Skeletal muscle cell (primary cell): ENCODE results near the gene STAP2.
"Not testable (repeated sequence)": the region's sequence is repeated elsewhere in the genome, so short reads cannot be mapped to it uniquely, and the experiment has no call there.

Experiments
- DNase-seq: peaks from one replicate; pipeline ENCODE4 v3.0.0-alpha.2; 2010; ENCODE audit warnings: low read depth
- H3K4me3 ChIP-seq: 2 replicates; pipeline ENCODE4 v1.5.1; 2011; ENCODE audit warnings: low read depth, mild to moderate bottlenecking, control low read depth, low read length, moderate library complexity

The STAP2 gene

DNA sequence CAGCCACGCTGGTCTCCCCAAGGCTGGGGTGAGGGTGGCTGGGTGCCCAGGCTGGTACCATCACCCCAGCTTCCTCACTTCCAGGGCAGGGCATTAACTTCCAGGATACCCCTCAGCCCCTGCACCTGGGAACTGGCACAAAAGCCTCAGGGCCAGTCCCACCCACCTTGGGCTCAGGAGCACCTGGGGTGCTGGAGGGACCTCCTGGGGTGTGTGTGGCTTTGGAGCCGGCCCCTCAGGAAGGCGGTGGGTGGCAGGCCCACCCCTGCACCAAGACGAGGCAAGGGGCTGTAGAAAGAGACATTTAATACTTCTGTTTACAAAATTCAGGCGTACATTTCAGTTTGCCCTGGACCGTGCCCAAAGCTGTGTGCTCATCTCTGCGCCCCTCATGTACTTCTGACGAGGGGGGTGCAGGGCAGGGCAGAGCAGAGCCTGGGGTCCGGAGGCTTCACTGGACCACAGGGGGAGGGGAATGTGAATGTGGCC, 21.5 kb upstream of the STAP2 start:
- DNase-seq: no peak
- H3K4me3 ChIP-seq: no peak overlapping the region

DNA sequence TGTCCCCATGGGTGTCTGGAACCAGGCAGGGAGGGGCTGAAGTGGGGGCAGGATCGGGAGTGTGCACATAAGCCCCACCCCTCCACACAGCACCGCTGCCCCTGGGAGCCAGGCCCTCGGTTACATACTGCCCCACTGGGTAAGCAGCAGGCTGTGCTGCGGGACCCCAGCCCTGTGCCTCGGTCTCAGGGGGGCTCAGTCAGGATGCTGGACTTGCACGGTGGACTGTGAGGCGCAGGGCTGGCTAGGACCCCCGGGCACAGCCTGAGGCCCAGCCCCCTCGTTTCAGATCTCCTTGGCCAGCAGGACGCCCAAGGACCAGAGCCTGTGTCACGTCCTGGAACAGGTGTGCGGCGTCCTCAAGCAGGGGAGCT, 21.0 kb upstream of the STAP2 start:
- no peak overlapping the region for H3K4me3 ChIP-seq
- no peak for DNase-seq

DNA sequence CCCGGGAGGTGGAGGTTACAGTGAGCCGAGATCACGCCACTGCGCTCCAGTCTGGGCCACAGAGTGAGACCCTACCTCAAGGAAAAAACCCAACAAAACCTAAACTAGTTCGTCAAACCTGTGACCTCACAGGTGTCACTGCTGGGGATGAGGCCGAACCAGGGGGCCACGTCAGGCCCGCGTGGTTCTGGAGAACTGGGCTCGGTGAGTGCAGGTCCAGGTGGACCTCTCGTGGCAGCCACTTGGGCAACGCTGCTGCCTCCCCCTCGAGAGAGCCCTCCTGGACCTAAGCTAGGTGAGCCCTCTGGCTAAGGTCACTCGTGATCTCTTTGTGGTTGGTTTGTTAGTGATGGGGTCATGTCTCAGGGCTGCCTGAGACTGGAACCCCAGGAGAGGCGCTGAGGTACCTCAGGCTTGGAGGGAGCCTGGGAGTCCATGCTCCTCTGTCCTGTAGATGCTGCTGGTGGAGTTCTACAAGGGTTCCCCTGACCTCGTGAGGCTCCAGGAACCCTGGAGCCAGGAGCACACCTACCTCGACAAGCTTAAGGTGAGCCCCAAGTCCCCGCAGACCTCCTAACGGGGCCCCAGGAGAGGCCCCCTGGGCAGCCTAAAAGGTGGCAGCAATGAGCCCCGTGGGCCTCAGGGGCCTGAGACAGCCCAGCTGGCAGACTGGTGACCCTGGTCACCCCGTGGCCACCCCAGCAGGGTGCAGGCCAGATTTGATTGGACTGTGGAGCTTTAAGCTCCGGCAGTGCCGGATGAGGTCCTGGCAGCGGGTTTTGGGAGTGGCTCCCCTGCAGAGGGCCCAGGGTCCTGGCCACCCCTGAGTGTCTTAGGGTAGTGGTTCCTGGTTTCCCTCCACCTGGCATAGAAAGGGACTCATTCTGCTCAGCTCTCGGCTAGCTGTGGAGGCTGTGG, 20.3 kb upstream of the STAP2 start:
- no peak for DNase-seq
- H3K4me3 ChIP-seq: no peak overlapping the region

DNA sequence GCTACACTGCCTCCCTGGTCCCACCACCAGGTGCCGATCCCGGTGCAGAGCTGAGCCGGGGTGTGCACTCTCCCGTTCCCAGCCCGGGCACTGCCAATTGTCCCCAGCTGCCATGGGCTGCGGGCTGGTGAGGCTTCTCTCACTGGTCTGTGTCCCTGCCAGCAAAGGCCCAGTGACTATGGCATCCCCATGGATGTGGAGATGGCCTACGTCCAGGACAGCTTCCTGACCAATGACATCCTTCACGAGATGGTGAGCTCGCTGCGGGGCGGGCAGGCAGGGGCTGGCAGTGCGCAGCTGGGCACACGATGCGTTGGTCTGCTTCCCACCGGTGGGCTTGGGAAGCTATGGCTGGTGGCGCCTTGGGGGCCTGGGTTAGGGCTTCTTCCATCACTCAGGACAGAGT, 19.3 kb upstream of the STAP2 start:
- no peak overlapping the region for H3K4me3 ChIP-seq
- DNase-seq: no peak

DNA sequence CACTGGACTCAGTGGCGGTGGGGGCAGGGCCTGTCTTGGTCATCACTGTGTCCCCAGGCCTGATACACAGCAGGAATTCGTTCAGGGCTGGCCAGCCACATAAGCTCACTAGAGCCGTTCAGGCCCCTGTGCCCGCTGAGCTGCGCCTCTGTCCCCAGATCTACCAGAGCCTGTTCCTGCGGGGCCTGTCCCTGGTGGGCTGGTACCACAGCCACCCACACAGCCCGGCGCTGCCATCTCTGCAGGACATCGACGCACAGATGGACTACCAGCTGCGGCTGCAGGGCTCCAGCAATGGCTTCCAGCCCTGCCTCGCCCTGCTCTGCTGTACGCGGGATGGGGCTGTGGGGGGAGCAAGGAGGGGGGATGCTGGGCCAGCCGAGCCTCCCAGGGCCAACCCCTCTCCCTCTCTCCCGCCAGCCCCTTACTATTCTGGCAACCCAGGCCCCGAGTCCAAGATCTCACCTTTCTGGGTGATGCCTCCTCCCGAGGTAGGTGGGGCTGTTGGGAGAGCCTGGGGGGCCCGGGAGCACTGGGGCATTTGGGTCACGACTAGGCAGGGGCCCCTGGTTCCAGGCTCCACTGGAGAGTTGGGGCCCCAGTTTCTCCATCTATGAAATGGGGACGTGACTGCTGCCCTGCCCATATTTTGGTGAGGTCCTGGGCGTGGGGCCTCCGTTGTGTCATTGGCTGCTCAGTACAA, 18.6 kb upstream of the STAP2 start:
- H3K4me3 ChIP-seq: no peak overlapping the region
- no peak for DNase-seq

DNA sequence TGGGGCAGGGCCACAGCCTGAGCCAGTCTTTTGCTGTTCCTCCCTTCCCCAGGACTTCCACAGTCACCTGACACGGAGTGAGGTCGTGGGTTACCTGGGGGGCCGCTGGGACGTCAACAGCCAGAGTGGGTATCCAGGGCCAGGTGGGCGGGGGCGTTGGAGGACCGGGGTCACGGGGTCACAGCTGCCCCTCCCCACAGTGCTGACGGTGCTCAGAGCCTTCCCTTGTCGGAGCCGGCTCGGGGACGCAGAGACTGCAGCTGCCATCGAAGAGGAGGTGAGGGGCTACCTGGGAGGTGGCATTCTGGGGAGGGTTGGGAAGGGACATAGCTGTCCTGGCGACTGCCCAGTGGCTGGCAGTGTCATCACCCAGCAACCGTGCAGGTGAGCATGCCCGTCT, 16.3 kb upstream of the STAP2 start:
- no peak overlapping the region for H3K4me3 ChIP-seq
- DNase-seq: no peak

DNA sequence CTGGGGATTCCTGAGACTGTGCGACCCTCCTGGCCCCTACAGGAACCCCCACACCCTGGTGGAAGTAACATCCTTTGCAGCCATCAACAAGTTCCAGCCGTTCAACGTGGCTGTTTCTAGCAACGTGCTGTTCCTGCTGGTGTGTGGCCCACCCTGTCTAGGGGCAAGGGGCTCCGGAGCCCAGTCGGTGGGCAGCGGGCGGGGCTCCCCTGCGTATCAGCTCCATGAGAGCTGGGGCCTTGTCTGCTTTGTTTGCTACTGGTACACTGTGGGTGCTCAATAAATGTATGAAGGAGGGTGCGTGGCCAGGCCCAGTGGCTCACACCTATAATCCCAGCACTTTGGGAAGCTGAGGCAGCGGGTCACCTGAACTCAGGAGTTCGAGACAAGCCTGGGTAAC, 15.7 kb upstream of the STAP2 start:
- DNase-seq: no peak
- H3K4me3 ChIP-seq: no peak overlapping the region

DNA sequence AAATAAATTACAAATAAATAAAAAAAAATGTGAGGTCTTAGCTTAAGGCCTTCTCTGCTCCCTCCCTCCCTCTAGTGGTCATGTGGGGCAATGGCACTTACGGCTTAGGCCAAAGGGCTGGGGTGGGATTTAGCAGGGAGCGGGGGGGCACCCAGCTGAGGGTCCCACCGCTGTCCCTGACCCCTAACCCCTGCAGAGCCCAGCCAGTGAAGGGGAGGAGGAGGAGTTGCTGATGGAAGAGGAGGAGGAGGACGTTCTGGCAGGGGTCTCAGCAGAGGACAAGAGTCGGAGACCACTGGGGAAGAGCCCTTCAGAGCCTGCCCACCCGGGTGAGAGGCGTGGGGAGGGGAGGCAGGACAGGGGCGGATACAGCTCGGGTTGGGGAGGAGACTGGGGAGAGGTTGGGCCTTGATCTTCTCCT, 14.1 kb upstream of the STAP2 start:
- no peak overlapping the region for H3K4me3 ChIP-seq
- DNase-seq: no peak

DNA sequence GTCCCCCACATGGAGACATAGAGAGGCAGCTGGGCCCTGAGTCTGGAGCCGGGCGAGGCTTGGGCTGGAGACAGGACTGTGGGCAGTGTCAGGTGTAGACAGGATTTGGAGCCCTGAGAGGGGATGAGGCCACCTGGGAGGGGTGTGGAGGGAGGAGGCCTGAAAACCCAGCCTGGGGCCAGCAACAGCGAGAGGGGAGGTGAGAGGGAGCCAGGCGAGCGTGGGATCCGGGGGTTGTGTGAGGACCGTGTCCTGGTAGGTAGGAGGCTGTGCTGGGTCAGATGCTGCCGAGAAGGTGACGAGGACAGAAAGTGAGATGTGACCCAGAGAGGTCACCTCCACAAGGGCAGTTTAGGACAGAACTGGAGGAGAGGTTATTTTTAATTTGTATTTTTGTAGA, 12.1 kb upstream of the STAP2 start:
- no peak overlapping the region for H3K4me3 ChIP-seq
- DNase-seq: no peak

DNA sequence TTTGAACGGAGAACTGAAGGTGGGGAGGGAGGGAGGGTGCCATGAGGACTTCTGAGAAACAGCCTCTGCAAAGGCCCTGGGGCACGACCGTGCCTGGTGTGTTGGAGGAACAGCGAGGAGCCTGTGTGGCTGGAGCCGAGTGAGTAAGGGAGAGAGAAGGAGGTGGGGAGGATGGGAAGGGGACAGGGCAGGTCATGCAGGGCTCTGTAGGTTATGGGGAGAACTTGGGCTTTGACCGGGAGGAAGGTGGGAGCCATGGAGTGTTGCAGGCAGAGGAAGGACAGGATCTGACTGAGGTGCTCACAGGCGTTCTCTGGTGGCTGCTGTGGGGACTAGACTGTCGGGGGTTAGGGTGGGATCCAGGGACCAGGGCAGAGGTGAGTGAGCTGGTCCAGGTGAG, 11.5 kb upstream of the STAP2 start:
- H3K4me3 ChIP-seq: no peak overlapping the region
- no peak for DNase-seq

DNA sequence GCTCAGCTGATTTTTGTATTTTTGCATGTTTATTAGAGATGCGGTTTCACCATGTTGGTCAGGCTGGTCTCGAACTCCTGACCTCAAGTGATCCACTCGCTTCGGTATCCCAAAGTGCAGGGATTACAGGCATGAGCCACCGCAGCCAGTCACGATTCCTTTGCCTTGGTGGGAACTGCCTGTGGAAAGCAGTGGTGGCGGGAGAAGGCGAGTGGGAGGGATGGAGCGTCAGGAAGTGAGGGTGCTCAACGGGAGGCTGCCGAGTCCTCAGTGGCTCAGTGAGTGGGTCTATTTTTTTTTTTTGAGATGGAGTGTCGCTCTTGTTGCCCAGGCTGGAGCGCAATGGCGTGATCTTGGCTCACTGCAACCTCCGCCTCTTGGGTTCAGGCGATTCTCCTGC, 10.6 kb upstream of the STAP2 start:
- not testable (repeated sequence) for DNase-seq

DNA sequence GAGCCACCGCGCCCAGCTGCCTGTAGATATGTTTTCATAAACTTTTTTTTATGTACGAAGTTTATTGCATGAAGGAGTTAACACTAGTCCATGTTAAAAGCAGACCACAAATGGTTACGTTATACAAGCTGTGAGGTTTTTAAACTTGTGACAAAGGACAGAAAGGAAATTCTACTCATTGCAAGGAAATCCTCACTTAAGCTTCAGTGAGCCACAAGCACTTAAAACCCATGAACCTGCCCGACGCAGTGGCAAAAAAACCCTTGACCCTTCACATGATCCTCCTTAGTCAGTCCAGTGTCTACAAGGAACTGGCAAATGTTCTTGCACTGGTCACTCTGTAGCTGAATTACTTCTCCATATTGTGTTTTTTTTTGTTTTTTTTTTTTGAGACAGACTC, 8.9 kb upstream of the STAP2 start:
- no peak overlapping the region for H3K4me3 ChIP-seq
- DNase-seq: no peak

More for the DNA sequence above, 10.6 kb upstream of the STAP2 start:
- H3K4me3 ChIP-seq: not testable (repeated sequence)

DNA sequence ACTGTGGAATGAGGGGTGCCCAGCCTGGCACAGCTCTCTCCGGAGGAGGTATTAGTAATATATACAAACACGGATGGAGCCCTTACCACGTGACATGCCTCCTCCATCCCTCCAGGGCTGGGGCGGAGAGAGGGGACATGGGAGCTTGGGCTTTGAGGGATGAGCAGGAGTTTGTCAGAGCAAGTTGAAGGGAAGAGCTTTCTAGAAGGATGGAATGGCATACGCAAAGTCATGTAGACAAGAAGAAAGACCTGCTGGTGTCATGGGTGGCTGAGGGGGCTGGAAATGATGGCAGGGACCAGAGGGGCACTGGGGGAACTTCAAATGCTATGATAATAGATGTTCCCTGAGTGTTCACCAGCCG, 7.4 kb upstream of the STAP2 start:
- DNase-seq: no peak
- H3K4me3 ChIP-seq: no peak overlapping the region

DNA sequence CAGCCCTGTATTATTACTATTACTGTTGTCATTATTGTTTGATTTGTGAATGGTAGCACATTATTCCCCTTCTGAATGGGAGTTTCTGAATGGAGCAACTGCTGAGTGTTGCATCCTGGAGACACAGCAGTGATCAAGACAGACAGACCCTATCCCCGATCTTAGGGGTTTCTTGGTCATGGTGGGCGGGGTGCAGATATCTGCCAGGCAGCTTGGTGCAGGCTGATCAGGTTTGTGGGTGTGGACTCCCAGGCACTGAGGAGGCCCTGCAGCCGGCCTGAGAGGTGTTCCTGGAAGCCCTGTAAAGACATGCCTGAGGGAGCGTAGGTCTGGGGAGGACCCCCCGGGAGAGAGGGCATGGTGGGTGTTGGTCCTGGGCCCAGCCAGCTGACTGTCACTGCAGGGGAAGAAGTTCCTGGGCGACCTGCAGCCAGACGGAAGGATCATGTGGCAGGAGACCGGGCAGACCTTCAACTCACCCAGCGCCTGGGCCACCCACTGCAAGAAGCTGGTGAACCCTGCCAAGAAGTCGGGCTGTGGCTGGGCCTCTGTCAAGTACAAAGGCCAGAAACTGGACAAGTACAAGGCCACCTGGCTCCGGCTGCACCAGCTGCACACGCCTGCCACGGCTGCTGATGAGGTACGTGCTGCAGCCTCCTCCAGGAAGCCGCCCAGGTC, 6.9 kb upstream of the STAP2 start:
- no peak overlapping the region for H3K4me3 ChIP-seq
- no peak for DNase-seq

DNA sequence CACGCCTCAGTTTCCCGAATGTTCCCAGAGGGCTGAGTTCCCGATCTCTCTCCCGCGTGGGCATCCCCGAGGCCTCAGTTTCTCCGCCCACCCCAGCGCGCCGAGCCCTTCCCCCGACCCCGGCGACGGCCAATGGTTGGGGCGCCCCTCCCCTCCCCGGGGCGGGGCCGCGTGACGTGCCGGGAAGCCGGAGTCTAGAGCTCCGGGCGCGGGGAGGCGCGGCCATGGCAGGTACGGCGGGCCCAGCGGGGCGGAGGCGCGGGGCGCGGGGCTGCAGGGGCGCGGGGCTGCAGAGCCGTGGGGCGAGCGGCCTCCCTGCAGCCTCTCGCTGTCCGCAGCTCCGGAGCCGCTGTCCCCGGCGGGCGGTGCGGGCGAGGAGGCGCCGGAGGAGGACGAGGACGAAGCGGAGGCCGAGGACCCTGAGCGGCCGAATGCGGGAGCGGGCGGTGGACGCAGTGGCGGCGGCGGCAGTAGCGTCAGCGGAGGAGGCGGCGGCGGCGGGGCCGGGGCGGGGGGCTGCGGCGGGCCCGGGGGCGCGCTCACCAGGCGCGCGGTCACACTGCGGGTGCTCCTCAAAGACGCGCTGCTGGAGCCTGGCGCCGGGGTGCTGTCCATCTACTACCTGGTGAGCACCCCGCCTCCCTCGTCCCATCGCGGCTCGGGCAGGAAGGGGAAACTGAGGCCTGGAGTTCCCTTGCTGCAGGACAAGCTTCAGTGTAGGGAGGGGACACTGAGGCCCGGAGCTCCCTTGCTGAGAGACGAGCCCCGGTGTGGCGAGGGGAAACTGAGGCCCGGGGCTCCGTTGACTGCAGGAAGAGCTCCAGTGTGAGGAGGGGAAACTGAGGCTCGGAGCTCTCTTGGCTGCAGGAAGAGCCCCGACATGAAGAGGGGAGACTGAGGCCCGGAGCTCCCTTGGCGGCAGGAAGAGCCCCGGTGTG, 5.0 kb upstream of the STAP2 start, which contains the start of gene MPND:
TSS of gene MPND (plus strand) at position 193 of the 938 bp plus-strand sequence. CDS start at position 225, 32 bp downstream.
- peak; percentile 32 for DNase-seq
- H3K4me3 ChIP-seq: peak within 1 kb of the TSS; percentile 76

DNA sequence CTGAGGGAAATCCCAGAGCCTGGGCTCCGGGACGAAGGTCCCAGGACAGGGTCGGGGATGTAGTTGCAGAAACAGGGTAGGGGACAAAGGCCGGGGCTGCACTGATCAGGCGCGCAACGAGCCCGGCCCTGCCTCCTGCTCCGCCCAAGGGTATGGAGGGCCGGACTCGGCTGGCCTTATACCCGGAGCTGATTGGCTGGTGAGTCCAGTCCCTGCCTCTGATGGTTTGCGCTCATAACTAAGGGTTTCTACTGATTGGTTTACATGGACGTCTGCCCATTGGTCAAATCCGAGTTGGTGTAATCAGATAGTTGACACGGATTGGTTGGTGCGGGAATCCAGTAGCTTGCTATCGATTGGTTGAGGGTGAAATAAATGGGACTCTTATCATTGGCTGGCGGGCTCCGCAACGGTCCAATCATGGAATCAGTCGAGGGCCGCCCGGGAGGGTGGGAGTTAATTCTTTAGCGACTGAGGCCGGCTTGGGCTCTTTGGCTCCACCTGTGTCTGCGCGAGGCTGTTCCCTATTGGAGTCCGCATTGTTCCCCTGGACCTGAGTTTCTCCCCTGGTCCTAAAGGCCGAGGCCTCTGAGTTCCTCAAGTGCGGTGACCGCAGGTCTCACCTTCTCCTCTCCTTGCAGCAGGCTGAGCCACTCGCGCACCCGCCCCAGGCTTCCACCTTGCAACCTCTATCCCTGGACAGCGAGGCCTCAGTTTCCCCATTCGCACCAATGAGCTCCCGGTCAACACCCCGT, 4.2 kb upstream of the STAP2 start:
- peak overlapping the region; percentile 76 for H3K4me3 ChIP-seq

DNA sequence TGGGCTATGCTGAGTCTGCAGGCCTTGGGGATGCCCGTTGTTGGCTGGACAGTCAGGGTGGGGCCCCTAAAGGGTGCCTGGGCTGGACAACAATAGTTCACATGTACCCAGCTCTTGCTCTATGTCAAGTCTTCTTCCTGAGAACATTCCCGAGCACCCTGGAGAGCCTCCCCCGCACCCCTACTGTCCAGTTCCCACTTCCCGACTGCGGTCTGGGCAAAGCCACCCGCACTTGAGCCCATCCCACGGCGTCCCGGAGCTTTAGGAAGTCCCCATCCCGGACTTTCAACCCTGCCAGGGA, 3.6 kb upstream of the STAP2 start:
- peak; percentile 45 for DNase-seq
- peak overlapping the region; percentile 60 for H3K4me3 ChIP-seq

More for the DNA sequence above, 4.2 kb upstream of the STAP2 start:
- peak; percentile 100 for DNase-seq

DNA sequence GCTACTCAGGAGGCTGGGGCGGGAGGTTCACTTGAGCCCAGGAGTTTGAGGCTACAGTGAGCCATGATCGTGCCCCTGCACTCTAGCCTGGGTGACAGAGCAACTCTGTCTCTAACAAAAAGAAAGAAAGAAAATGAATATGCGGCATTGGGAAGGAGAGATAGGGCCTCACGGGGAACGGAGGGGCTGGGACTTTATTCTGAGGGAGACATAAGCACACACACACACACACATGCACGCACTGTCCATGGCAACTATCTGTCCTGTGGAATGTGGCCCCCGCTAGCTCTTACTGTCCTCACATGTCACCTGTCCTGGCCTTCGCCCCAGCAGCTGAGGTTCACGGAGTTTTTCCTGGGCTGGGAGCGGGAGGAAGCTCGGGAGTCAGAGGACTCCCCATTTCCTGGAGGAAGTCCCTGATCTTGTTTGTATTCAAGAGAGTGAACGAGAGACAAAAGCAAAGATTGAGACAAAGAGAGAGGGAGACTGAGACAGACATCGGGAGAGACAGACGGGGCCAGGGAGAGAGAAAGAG, 654 bp downstream of the STAP2 start:
- peak overlapping the region; percentile 37 for H3K4me3 ChIP-seq
- DNase-seq: no peak
